Astrocyte of the cerebellum (primary cell): ENCODE data around the gene ARID1B.

Experiments used
- DNase-seq: peaks from one replicate; pipeline ENCODE4 v3.0.0-alpha.2; 2011; ENCODE audit warnings: low read depth
- H3K4me3 ChIP-seq: 2 replicates; pipeline ENCODE4 v1.5.1; 2011; ENCODE audit warnings: mild to moderate bottlenecking, low read depth, low read length, moderate library complexity
- in situ Hi-C: cut with HindIII; loops from 2 replicates; pipeline ENCODE4 v1.10.0; 2017; ENCODE audit warnings: low sequenced_read_pairs
- TF ChIP-seq, protein P1 (sequence below): IDR thresholded peaks from 2 replicates; pipeline ENCODE4 v1.5.1; 2012; ENCODE audit warnings: low read length, low read depth, moderate library complexity, mild to moderate bottlenecking; ENCODE audit errors: missing control alignments

Gene ARID1B

GRCh38 chr6:156773476-156773875, 3.7 kb upstream of the ARID1B start:
- TF ChIP-seq, protein P1, sequence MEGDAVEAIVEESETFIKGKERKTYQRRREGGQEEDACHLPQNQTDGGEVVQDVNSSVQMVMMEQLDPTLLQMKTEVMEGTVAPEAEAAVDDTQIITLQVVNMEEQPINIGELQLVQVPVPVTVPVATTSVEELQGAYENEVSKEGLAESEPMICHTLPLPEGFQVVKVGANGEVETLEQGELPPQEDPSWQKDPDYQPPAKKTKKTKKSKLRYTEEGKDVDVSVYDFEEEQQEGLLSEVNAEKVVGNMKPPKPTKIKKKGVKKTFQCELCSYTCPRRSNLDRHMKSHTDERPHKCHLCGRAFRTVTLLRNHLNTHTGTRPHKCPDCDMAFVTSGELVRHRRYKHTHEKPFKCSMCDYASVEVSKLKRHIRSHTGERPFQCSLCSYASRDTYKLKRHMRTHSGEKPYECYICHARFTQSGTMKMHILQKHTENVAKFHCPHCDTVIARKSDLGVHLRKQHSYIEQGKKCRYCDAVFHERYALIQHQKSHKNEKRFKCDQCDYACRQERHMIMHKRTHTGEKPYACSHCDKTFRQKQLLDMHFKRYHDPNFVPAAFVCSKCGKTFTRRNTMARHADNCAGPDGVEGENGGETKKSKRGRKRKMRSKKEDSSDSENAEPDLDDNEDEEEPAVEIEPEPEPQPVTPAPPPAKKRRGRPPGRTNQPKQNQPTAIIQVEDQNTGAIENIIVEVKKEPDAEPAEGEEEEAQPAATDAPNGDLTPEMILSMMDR: no peak
- in situ Hi-C loops: no loop called here

GRCh38 chr6:156773935-156774852, 3.0 kb upstream of the ARID1B start:
- TF ChIP-seq, protein P1: no peak
- no peak overlapping the region for H3K4me3 ChIP-seq
- in situ Hi-C loops: no loop called here
- DNase-seq: no peak

More at GRCh38 chr6:156773476-156773875, 3.7 kb upstream of the ARID1B start:
- DNase-seq: no peak
- H3K4me3 ChIP-seq: no peak overlapping the region

GRCh38 chr6:156774863-156775405, 2.2 kb upstream of the ARID1B start:
- TF ChIP-seq, protein P1: no peak
- in situ Hi-C loops: no loop called here
- no peak for DNase-seq
- no peak overlapping the region for H3K4me3 ChIP-seq

GRCh38 chr6:156775717-156776116, 1.5 kb upstream of the ARID1B start:
- no peak for DNase-seq
- in situ Hi-C loops: no loop called here
- no peak overlapping the region for H3K4me3 ChIP-seq
- TF ChIP-seq, protein P1: no peak

GRCh38 chr6:156776470-156776839, 723 bp upstream of the ARID1B start:
- no peak for DNase-seq
- in situ Hi-C loops: no loop called here
- H3K4me3 ChIP-seq: peak overlapping the region; percentile 52
- TF ChIP-seq, protein P1: no peak

- TF ChIP-seq, protein P1: no peak
- in situ Hi-C loops: no loop called here
- peak overlapping the region; percentile 52 for H3K4me3 ChIP-seq
- no peak for DNase-seq
These were observed 637 bp downstream of the ARID1B start for GRCh38 chr6:156777577-156778453.
